Natural killer cell (primary cell): ENCODE measurements around the gene PDK2. TPM values are rescaled to one million over a fixed set of nuclear protein-coding genes. Genes with fewer than 3 reads are reported as not detected.
A peak's percentile ranks its signal among the peaks of the same experiment; 100 is the strongest.

Experiments
- ATAC-seq, 3 donors: fragments of 150-1000 bp in 2 of 3; fragments of 200-7000 bp in 1 of 3; cut with Tn5 transposase; 1 replicate in 1 of 3; 2 replicates in 2 of 3; pipeline ENCODE4 v1.10.0; 2021; ENCODE audit warnings: mild to moderate bottlenecking in 2 of 3, moderate library complexity in 2 of 3
- DNase-seq, 2 donors: peaks; one replicate each; pipeline versions ENCODE4 v3.0.0 to v3.0.0-alpha.2; 2013 to 2021; ENCODE audit warnings: mixed read lengths in 1 of 2
- H3K27ac ChIP-seq: one replicate; pipeline ENCODE4 v1.5.1; 2013; ENCODE audit warnings: mild to moderate bottlenecking, low read length
- H3K27me3 ChIP-seq: one replicate; pipeline ENCODE4 v1.6.1; 2013; ENCODE audit warnings: low read length; ENCODE audit not compliant: control insufficient read depth, insufficient read depth
- H3K36me3 ChIP-seq: one replicate; pipeline ENCODE4 v1.6.1; 2013; ENCODE audit warnings: low read length; ENCODE audit not compliant: control insufficient read depth, insufficient read depth
- H3K4me1 ChIP-seq: one replicate; pipeline ENCODE4 v1.6.1; 2013; ENCODE audit warnings: low read length; ENCODE audit not compliant: control insufficient read depth, insufficient read depth
- H3K4me3 ChIP-seq: one replicate; pipeline ENCODE4 v1.5.1; 2013; ENCODE audit warnings: low read length
- H3K9me3 ChIP-seq: one replicate; pipeline ENCODE4 v1.6.1; 2013; ENCODE audit warnings: low read length; ENCODE audit not compliant: control insufficient read depth, insufficient read depth
- H3K27ac Mint-ChIP-seq, 2 donors: one replicate each; pipeline ENCODE4 v1.8.0; 2022; ENCODE audit warnings: mild to moderate bottlenecking in 2 of 2, mixed read lengths in 2 of 2, moderate library complexity in 1 of 2
- H3K27me3 Mint-ChIP-seq, 2 donors: one replicate each; pipeline ENCODE4 v1.8.0; 2022; ENCODE audit warnings: low read depth in 2 of 2, mixed read lengths in 2 of 2
- H3K36me3 Mint-ChIP-seq: one replicate; pipeline ENCODE4 v1.8.0; 2022; ENCODE audit warnings: mixed read lengths
- H3K4me1 Mint-ChIP-seq, 2 donors: one replicate each; pipeline ENCODE4 v1.8.0; 2022; ENCODE audit warnings: mixed read lengths in 2 of 2
- H3K4me3 Mint-ChIP-seq: one replicate; pipeline ENCODE4 v1.8.0; 2022; ENCODE audit warnings: mild to moderate bottlenecking, moderate library complexity, mixed read lengths
- H3K9me3 Mint-ChIP-seq, 2 donors: one replicate each; pipeline ENCODE4 v1.8.0; 2022; ENCODE audit warnings: mixed read lengths in 2 of 2
- WGBS: methylation state at CpG from one replicate; pipeline ENCODE4 v1.1.7; 2013; ENCODE audit warnings: missing lambda C conversion rate; ENCODE audit not compliant: insufficient coverage; 5-methylcytosine and 5-hydroxymethylcytosine counted together
- intact Hi-C: fragments of 100-400 bp; cut with micrococcal nuclease; formaldehyde crosslinking; loops from one replicate; pipeline ENCODE4 v1.14.2; 2022
- total RNA-seq, 4 donors: library from RNA; stranded (reverse); fragments of 120-200 nt in 1 of 4; gene quantifications; one replicate each; pipeline versions ENCODE4 v1.2.3 to v1.2.4, GENCODE V29; 2013 to 2022
- TF ChIP-seq, protein P1 (sequence below): fragments of 200-600 bp; IDR thresholded peaks from one replicate; pipeline ENCODE4 v1.8.0; 2022; ENCODE audit warnings: antibody characterized with exemption

The PDK2 gene
- total RNA-seq, 3 donors from 2014 or later (not counting 1 experiment from before 2014, with no cell fraction given), result 23.2 to 32.9 (median 23.6) TPM

DNA sequence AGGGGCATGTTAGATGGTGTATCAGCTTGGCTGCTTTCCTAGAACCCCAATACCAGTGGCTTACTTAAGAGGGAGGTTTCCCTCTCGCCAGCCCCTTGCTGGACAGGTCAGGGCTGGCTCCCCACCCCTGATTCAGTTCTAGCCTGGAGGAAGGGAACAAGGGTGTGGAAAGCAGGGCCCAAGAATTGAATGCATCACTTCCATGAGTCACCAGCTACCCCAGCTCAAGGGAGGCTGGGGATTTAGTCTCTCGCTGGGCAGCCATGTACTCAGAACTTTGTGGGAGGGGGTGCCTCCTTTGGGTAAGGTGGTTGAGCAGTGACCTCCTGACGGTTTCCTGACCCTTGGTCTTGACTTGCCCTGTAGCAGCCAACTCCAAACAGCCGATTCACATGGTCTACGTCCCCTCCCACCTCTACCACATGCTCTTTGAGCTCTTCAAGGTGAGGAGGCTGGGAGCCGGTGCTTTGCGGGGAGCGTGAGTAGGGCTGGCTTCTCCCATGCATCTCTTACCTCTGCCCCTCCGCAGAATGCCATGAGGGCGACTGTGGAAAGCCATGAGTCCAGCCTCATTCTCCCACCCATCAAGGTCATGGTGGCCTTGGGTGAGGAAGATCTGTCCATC is 12.8 kb downstream of the PDK2 start:
- Mint-ChIP-seq H3K4me3 (no peak overlapping the region), H3K9me3 (no peaks in the 10 kb centered on the region), H3K27ac (no peak overlapping the region), H3K27me3 (no peaks in the 10 kb centered on the region), H3K4me1 (peaks cover 0 to 7% of the 10 kb centered on the region in 2 donors), H3K36me3 (no peaks in the 10 kb centered on the region)
- H3K4me1 ChIP-seq, result no peaks in the 10 kb centered on the region
- no peaks in the 10 kb centered on the region for H3K27me3 ChIP-seq
- no peak for DNase-seq
- no peaks in the 10 kb centered on the region for H3K9me3 ChIP-seq
- ATAC-seq, result no peak
- 94% methylated on average over 9 of the region's 10 CpGs for WGBS
- H3K27ac ChIP-seq, result no peak overlapping the region
- H3K36me3 ChIP-seq, result peaks cover 40% of the 10 kb centered on the region
- H3K4me3 ChIP-seq, result no peak overlapping the region
- intact Hi-C loops, result no loop called here
- TF ChIP-seq, protein P1, sequence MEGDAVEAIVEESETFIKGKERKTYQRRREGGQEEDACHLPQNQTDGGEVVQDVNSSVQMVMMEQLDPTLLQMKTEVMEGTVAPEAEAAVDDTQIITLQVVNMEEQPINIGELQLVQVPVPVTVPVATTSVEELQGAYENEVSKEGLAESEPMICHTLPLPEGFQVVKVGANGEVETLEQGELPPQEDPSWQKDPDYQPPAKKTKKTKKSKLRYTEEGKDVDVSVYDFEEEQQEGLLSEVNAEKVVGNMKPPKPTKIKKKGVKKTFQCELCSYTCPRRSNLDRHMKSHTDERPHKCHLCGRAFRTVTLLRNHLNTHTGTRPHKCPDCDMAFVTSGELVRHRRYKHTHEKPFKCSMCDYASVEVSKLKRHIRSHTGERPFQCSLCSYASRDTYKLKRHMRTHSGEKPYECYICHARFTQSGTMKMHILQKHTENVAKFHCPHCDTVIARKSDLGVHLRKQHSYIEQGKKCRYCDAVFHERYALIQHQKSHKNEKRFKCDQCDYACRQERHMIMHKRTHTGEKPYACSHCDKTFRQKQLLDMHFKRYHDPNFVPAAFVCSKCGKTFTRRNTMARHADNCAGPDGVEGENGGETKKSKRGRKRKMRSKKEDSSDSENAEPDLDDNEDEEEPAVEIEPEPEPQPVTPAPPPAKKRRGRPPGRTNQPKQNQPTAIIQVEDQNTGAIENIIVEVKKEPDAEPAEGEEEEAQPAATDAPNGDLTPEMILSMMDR, result no peak

DNA sequence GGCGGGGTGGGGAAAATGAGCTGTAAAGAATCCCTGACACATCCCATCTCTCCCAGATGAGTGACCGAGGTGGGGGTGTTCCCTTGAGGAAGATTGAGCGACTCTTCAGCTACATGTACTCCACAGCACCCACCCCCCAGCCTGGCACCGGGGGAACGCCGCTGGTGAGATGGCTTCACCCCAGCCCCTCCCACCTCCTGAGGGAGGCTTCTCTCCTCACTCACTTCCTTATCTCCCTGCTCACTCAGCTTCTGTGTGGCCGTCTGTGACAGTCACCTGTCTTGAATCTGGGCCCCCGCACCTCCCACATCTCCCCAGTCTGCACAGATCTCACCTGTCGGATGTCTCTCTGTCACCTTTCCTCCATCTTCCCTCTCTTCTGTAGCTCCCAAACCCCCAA is 13.4 kb downstream of the PDK2 start:
- Mint-ChIP-seq H3K4me3 (no peak overlapping the region), H3K9me3 (no peaks in the 10 kb centered on the region), H3K4me1 (peaks cover 0 to 7% of the 10 kb centered on the region in 2 donors), H3K27ac (peak overlapping the region in 1 of 2 donors; percentile 26), H3K36me3 (no peaks in the 10 kb centered on the region), H3K27me3 (no peaks in the 10 kb centered on the region)
- 83% methylated on average over 7 of the region's 9 CpGs for WGBS
- H3K4me1 ChIP-seq, result no peaks in the 10 kb centered on the region
- H3K27ac ChIP-seq, result no peak overlapping the region
- ATAC-seq (no peak), DNase-seq (no peak)
- H3K36me3 ChIP-seq, result peaks cover 38% of the 10 kb centered on the region
- H3K27me3 ChIP-seq, result no peaks in the 10 kb centered on the region
- TF ChIP-seq, protein P1, result no peak
- intact Hi-C loops, result no loop called here
- no peak overlapping the region for H3K4me3 ChIP-seq
- H3K9me3 ChIP-seq, result no peaks in the 10 kb centered on the region

GRCh38 chr17:50109207-50109606 is 14.1 kb downstream of the PDK2 start:
- no peak for DNase-seq
- WGBS, result 95% methylated on average over 7 of the region's 7 CpGs

More at GRCh38 chr17:50109207-50109606, 14.1 kb downstream of the PDK2 start:
- Mint-ChIP-seq H3K4me3 (no peak overlapping the region), H3K27me3 (no peaks in the 10 kb centered on the region), H3K9me3 (no peaks in the 10 kb centered on the region), H3K4me1 (peaks cover 0 to 7% of the 10 kb centered on the region in 2 donors), H3K27ac (peak overlapping the region in 1 of 2 donors; percentile 26), H3K36me3 (no peaks in the 10 kb centered on the region)
- Histone ChIP-seq H3K36me3 (peaks cover 38% of the 10 kb centered on the region), H3K4me3 (no peak overlapping the region), H3K27me3 (no peaks in the 10 kb centered on the region), H3K9me3 (no peaks in the 10 kb centered on the region), H3K4me1 (no peaks in the 10 kb centered on the region), H3K27ac (no peak overlapping the region)
- TF ChIP-seq, protein P1, result no peak
- intact Hi-C loops, result no loop called here
- ATAC-seq, result no peak
